ENCODE data around the gene EDEM1. TPM values are rescaled to one million over a fixed set of nuclear protein-coding genes. Genes with fewer than 3 reads are reported as not detected.
"Not testable (repeated sequence)": the region's sequence is repeated elsewhere in the genome, so short reads cannot be mapped to it uniquely, and the experiment has no call there.

EDEM1 gene
- polyA plus RNA-seq, 3 donors: 6.1 to 10.3 (median 8.7) TPM

- WGBS, 3 donors: 83 to 85% (median 84%) methylated on average over 11 of the region's 11 CpGs
- H3K27ac ChIP-seq (ENCODE audit: low read depth, low read length): no peak overlapping the region
These were observed 33.3 kb downstream of the EDEM1 start for GRCh38 chr3:5220667-5221431.

GRCh38 chr3:5221701-5222100 lies 34.2 kb downstream of the EDEM1 start:
- H3K27ac ChIP-seq (ENCODE audit: low read depth, low read length): no peak overlapping the region
- WGBS, 3 donors: 48 to 56% (median 50%) methylated on average over 6 of the region's 6 CpGs

- 86 to 89% (median 87%) methylated on average over 13 of the region's 13 CpGs for WGBS, 3 donors
- H3K27ac ChIP-seq (ENCODE audit: low read depth, low read length): no peak overlapping the region
These were observed 34.9 kb downstream of the EDEM1 start for GRCh38 chr3:5222283-5223005.

GRCh38 chr3:5226783-5227182 lies 39.3 kb downstream of the EDEM1 start:
- WGBS, 3 donors: 41 to 45% (median 41%) methylated on average over 6 of the region's 6 CpGs
- no peak overlapping the region for H3K27ac ChIP-seq (ENCODE audit: low read depth, low read length)

- no peak overlapping the region for H3K27ac ChIP-seq (ENCODE audit: low read depth, low read length)
- WGBS, 3 donors: 44 to 50% (median 46%) methylated on average over 6 of the region's 6 CpGs
These were observed 40.3 kb downstream of the EDEM1 start for GRCh38 chr3:5227812-5228211.

GRCh38 chr3:5229414-5229813 lies 41.9 kb downstream of the EDEM1 start:
- no peak overlapping the region for H3K27ac ChIP-seq (ENCODE audit: low read depth, low read length)
- WGBS, 3 donors: 53 to 78% (median 57%) methylated on average over 2 of the region's 2 CpGs

- WGBS, 3 donors: 38 to 51% (median 43%) methylated on average over 6 of the region's 6 CpGs
- H3K27ac ChIP-seq (ENCODE audit: low read depth, low read length): no peak overlapping the region
These were observed 43.6 kb downstream of the EDEM1 start for GRCh38 chr3:5231074-5231473.

- H3K27ac ChIP-seq (ENCODE audit: low read depth, low read length): no peak overlapping the region
- WGBS, 3 donors: 13 to 65% (median 22%) methylated on average over 2 of the region's 2 CpGs
These were observed 44.0 kb downstream of the EDEM1 start for GRCh38 chr3:5231487-5231886.

- WGBS, 3 donors: 55 to 62% (median 61%) methylated on average over 6 of the region's 6 CpGs
These were observed 45.1 kb downstream of the EDEM1 start for GRCh38 chr3:5232570-5232969.

GRCh38 chr3:5233026-5233425 lies 45.5 kb downstream of the EDEM1 start:
- H3K27ac ChIP-seq (ENCODE audit: low read depth, low read length): no peak overlapping the region
- WGBS, 3 donors: 36 to 65% (median 53%) methylated on average over 2 of the region's 2 CpGs

More at GRCh38 chr3:5232570-5232969, 45.1 kb downstream of the EDEM1 start:
- H3K27ac ChIP-seq (ENCODE audit: low read depth, low read length): no peak overlapping the region

GRCh38 chr3:5235655-5236054 lies 48.1 kb downstream of the EDEM1 start:
- WGBS, 3 donors: 86 to 91% (median 90%) methylated on average over 7 of the region's 7 CpGs

GRCh38 chr3:5238545-5238944 lies 51.0 kb downstream of the EDEM1 start:
- WGBS, 3 donors: 62 to 67% (median 62%) methylated on average over 5 of the region's 5 CpGs
- no peak overlapping the region for H3K27ac ChIP-seq (ENCODE audit: low read depth, low read length)

More at GRCh38 chr3:5235655-5236054, 48.1 kb downstream of the EDEM1 start:
- H3K27ac ChIP-seq (ENCODE audit: low read depth, low read length): no peak overlapping the region

GRCh38 chr3:5239602-5240001 lies 52.1 kb downstream of the EDEM1 start:
- H3K27ac ChIP-seq (ENCODE audit: low read depth, low read length): no peak overlapping the region
- 39 to 50% (median 40%) methylated on average over 4 of the region's 4 CpGs for WGBS, 3 donors

GRCh38 chr3:5240740-5241139 lies 53.2 kb downstream of the EDEM1 start:
- no peak overlapping the region for H3K27ac ChIP-seq (ENCODE audit: low read depth, low read length)
- 67 to 80% (median 71%) methylated on average over 1 of the region's 1 CpG for WGBS, 3 donors

GRCh38 chr3:5242785-5243184 lies 55.3 kb downstream of the EDEM1 start:
- WGBS, 3 donors: 86 to 91% (median 87%) methylated on average over 19 to 22 of the region's 23 CpGs
- H3K27ac ChIP-seq (ENCODE audit: low read depth, low read length): not testable (repeated sequence)

GRCh38 chr3:5245927-5246326 lies 58.4 kb downstream of the EDEM1 start:
- no peak overlapping the region for H3K27ac ChIP-seq (ENCODE audit: low read depth, low read length)

GRCh38 chr3:5248822-5249221 lies 61.3 kb downstream of the EDEM1 start:
- no peak overlapping the region for H3K27ac ChIP-seq (ENCODE audit: low read depth, low read length)
- WGBS, 3 donors: 87 to 89% (median 88%) methylated on average over 3 of the region's 3 CpGs

- WGBS, 3 donors: 11 to 44% (median 27%) methylated on average over 9 of the region's 9 CpGs
- no peak overlapping the region for H3K27ac ChIP-seq (ENCODE audit: low read depth, low read length)
These were observed 63.1 kb downstream of the EDEM1 start for GRCh38 chr3:5250467-5251195.

GRCh38 chr3:5251196-5251583 lies 63.7 kb downstream of the EDEM1 start:
- 16 to 56% (median 37%) methylated on average over 6 of the region's 6 CpGs for WGBS, 3 donors
- H3K27ac ChIP-seq (ENCODE audit: low read depth, low read length): no peak overlapping the region

Data from adipose tissue (tissue), 3 donors.